Fibroblast of lung (primary cell): ENCODE results near the gene RBM25.

Source experiments
- CTCF ChIP-seq, 2 donors: IDR thresholded peaks in 1 of 2; conservative IDR thresholded peaks in 1 of 2; 1 replicate in 1 of 2; 2 replicates in 1 of 2; pipeline ENCODE4 v1.5.1; 2011 to 2012; ENCODE audit warnings: low read length in 2 of 2, control low read depth in 1 of 2, inconsistent platforms in 1 of 2, low read depth in 1 of 2, mild to moderate bottlenecking in 1 of 2
- EZH2 ChIP-seq: IDR thresholded peaks from 2 replicates; pipeline ENCODE4 v1.5.1; 2012; ENCODE audit warnings: low read length, control low read depth, mild to moderate bottlenecking; ENCODE audit errors: missing control alignments

- TF ChIP-seq CTCF (conservative IDR thresholded peaks at IDR 0.05 in 1 of 2, IDR thresholded peaks at IDR 0.05 in 1 of 2; ENCODE audit: low read depth in 1 of 2, low read length in 2 of 2): no peak
- TF ChIP-seq EZH2: no peak
Observed at GRCh38 chr14:73057944-73058223, 450 bp upstream of the RBM25 start.
